Type B pancreatic cell (in vitro differentiated cells): ENCODE results near the gene TRAF3. TPM values are rescaled to one million over a fixed set of nuclear protein-coding genes. Genes with fewer than 3 reads are reported as not detected.

ENCODE experiments used
- DNase-seq: peaks from one replicate; pipeline ENCODE4 v3.0.0; 2021; ENCODE audit warnings: mixed read lengths; ENCODE audit not compliant: unreplicated experiment; ENCODE audit errors: extremely low spot score
- H3K27ac Mint-ChIP-seq: 2 replicates; pipeline ENCODE4 v1.8.0; 2021; ENCODE audit warnings: mild to moderate bottlenecking, mixed read lengths
- H3K27me3 Mint-ChIP-seq: 2 replicates; pipeline ENCODE4 v1.8.0; 2021; ENCODE audit warnings: mixed read lengths
- H3K36me3 Mint-ChIP-seq: 2 replicates; pipeline ENCODE4 v1.8.0; 2021; ENCODE audit warnings: mixed read lengths
- H3K4me1 Mint-ChIP-seq: one replicate; pipeline ENCODE4 v1.8.0; 2021; ENCODE audit warnings: mixed read lengths; ENCODE audit not compliant: unreplicated experiment
- H3K4me3 Mint-ChIP-seq: 2 replicates; pipeline ENCODE4 v1.8.0; 2021; ENCODE audit warnings: mild to moderate bottlenecking, mixed read lengths
- H3K9me3 Mint-ChIP-seq: 2 replicates; pipeline ENCODE4 v1.8.0; 2021; ENCODE audit warnings: mixed read lengths
- total RNA-seq: library from RNA; stranded (reverse); gene quantifications from 2 replicates; pipeline ENCODE4 v1.2.1, GENCODE V29; 2021; ENCODE audit warnings: low replicate concordance
- TF ChIP-seq, protein P1 (sequence below): fragments of 200-600 bp; sonication (generic); conservative IDR thresholded peaks from 2 replicates; pipeline ENCODE4 v1.5.0; 2021; ENCODE audit warnings: antibody characterized with exemption, mild to moderate bottlenecking

The TRAF3 gene
- total RNA-seq, 1 donor from 2014 or later, result 24.0 TPM

DNA sequence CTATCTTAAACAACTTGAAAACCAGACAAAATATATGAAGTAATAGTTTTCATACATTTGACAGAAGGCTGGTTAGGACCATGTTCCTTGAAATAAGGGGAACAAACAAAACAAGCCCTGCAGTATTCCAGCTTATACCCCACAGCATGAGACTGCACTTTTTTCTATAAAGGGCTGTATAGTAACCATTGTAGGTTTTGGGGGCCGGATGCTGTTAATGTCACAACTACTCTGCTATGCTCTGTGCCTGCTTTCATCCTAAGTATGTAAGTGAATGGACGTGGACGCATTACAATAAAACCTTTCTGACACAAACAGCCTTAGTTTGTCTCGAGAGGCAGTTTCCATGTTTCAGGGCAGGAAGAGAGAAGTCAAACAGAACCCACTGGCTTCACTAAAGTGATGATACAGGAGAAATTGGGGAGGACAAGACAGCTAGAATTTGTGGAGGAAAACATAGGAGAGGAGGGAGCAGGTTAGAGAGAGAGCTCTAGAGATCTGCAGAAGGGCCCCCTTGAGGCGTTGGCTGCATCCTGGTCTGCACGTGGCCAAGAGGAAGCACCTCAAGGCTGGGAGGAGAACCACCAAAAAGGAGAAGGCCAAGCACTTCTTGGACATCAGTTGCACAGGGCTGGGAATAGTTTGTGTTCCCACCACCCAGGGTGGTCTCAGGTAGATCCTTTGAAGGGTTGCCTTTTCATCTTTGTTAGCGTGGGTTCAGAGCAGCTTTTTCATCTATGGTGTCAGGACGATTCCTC is 63.7 kb downstream of the TRAF3 start:
- Mint-ChIP-seq H3K4me3 (no peak overlapping the region), H3K36me3 (no peaks in the 10 kb centered on the region), H3K27me3 (no peaks in the 10 kb centered on the region), H3K27ac (no peak overlapping the region), H3K9me3 (no peaks in the 10 kb centered on the region), H3K4me1 (peaks cover 14% of the 10 kb centered on the region)
- no peak for DNase-seq
- TF ChIP-seq, protein P1, sequence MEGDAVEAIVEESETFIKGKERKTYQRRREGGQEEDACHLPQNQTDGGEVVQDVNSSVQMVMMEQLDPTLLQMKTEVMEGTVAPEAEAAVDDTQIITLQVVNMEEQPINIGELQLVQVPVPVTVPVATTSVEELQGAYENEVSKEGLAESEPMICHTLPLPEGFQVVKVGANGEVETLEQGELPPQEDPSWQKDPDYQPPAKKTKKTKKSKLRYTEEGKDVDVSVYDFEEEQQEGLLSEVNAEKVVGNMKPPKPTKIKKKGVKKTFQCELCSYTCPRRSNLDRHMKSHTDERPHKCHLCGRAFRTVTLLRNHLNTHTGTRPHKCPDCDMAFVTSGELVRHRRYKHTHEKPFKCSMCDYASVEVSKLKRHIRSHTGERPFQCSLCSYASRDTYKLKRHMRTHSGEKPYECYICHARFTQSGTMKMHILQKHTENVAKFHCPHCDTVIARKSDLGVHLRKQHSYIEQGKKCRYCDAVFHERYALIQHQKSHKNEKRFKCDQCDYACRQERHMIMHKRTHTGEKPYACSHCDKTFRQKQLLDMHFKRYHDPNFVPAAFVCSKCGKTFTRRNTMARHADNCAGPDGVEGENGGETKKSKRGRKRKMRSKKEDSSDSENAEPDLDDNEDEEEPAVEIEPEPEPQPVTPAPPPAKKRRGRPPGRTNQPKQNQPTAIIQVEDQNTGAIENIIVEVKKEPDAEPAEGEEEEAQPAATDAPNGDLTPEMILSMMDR, result no peak

DNA sequence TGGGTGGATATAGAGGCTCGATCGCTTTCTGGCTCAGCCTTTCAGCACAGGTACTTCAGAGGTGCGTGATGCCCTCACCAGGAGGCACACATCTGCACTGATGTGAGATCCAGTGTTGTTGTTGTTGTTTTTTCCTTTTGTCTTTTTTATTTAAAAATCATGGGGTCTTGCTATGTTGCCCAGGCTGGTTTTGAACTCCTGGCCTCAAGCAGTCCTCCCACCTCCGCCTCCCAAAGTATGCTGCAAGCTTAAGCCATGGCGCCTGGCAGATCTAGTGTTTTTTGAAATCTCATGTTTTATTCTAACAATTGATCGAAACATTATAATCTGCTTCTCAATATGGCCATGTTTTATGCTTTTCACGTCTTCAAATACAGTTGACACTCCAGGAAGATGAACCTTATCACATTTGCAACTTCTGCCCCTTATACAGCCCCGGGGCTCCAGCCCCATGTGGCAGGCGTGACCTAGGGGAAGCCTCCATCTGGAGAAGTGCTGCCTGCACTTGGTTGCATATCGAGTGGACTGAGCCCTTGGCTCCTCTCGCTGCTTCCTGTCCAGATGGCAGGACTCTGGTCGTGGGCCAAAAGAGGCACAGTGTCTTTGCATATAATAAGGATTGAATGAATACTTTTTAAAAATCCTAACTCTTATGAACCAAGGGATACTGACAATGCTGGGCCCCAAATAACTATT is 71.7 kb downstream of the TRAF3 start:
- H3K27ac Mint-ChIP-seq, result peak overlapping the region; percentile 72
- H3K4me1 Mint-ChIP-seq, result no peaks in the 10 kb centered on the region
- no peaks in the 10 kb centered on the region for H3K9me3 Mint-ChIP-seq
- H3K36me3 Mint-ChIP-seq, result peaks cover 3% of the 10 kb centered on the region
- TF ChIP-seq, protein P1, result no peak
- no peak overlapping the region for H3K4me3 Mint-ChIP-seq
- H3K27me3 Mint-ChIP-seq, result no peaks in the 10 kb centered on the region
- DNase-seq, result no peak

DNA sequence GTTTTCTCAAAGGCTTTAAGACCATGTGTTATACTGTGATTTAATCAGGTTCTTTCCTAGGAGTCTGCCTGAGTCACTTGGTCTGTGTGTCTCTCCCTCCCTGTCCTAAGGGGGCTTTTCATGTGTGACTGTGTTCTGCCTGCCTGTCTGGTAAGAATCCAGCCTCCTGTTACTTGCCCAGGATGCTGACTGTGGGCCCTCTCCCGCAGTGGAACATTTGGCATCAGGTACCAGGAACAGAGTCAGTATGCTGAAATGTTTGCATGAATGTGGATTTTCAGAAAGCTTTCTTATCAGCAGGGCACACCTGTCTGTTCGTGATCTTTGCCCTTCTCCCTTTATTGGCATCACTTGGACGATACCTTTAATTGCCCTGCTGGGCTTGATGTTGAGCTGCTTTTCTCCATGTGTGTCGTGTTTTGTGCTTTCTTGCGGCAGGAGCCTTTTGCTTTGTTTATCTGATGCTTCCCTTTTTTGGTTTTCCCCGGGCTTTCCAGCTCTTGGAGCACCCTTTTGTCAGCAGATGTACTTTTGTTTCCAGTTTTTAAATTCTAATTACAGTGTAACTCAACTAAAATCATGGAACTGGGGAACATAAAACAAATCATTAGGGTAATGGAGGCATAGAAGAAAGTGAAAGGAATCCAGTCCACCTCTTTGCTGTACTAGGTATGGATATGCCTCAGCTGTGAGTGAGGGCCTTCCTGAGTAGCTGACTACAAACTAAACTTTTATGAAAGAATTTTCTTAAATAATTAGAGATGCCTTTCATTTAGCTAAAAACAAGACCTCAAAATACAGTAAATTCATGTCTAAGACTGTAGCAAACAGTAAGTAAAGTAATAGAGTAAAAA is 72.5 kb downstream of the TRAF3 start:
- no peak for DNase-seq
- no peaks in the 10 kb centered on the region for H3K4me1 Mint-ChIP-seq
- H3K9me3 Mint-ChIP-seq, result no peaks in the 10 kb centered on the region
- no peak overlapping the region for H3K4me3 Mint-ChIP-seq
- H3K27me3 Mint-ChIP-seq, result no peaks in the 10 kb centered on the region
- peaks cover 5% of the 10 kb centered on the region for H3K36me3 Mint-ChIP-seq
- TF ChIP-seq, protein P1, result no peak
- H3K27ac Mint-ChIP-seq, result peak overlapping the region; percentile 72

DNA sequence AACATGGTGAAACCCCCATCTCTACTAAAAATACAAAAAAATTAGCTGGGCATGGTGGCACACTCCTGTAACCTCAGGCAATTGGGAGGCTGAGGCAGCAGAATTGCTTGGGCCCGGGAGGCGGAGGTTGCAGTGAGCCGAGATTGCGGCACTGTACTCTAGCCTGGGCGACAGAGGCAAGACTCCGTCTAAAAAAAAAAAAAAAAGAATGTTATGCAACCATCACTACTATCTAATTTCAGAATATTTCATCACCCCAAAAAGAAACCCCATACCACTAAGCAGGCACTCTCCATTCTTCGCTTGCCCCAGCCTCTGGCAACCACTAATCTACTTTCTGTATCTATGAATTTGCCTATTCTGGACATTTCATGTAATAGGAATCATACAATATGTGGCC is 76.4 kb downstream of the TRAF3 start:
- Mint-ChIP-seq H3K27ac (no peak overlapping the region), H3K27me3 (no peaks in the 10 kb centered on the region), H3K36me3 (peaks cover 8% of the 10 kb centered on the region), H3K4me3 (no peak overlapping the region), H3K4me1 (no peaks in the 10 kb centered on the region), H3K9me3 (no peaks in the 10 kb centered on the region)
- TF ChIP-seq, protein P1, result no peak
- no peak for DNase-seq

DNA sequence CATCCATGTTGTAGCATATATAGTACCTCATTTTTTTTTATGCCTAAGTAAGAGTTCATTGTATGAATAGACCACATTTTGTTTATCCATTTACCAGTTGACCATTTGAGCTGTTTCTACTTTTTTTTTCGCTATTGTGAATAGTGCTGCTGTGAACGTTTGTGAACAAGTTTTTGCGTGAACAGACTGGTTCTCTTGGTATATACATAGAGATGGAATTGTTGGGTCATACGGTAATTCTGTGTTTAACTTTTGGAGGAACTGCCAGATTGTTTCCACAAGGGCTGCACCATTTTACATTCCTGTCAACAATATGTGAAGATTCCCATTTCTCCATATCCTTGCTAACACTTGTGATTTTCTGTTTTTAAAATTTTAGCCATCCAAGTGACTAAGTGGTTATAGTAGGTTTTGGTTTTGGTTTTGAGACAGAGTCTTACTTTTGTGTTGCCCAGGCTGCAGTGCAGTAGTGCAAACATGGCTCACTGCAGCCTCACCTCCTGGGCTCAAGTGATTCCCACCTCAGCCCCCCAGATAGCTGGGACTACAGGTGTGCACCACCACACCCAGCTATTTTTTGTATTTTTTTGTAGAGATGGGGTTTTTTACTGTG is 76.9 kb downstream of the TRAF3 start:
- TF ChIP-seq, protein P1, result no peak
- H3K4me3 Mint-ChIP-seq, result no peak overlapping the region
- H3K4me1 Mint-ChIP-seq, result no peaks in the 10 kb centered on the region
- H3K27me3 Mint-ChIP-seq, result no peaks in the 10 kb centered on the region
- H3K36me3 Mint-ChIP-seq, result peaks cover 12% of the 10 kb centered on the region
- no peak overlapping the region for H3K27ac Mint-ChIP-seq
- DNase-seq, result no peak
- no peaks in the 10 kb centered on the region for H3K9me3 Mint-ChIP-seq
